NCI-H2029 treated with DMSO at 0.1 percent for 48 hours (cell line): ENCODE measurements around the gene TLR6.
A peak's percentile ranks its signal among the peaks of the same experiment; 100 is the strongest.

Source experiments
- DNase-seq: peaks from one replicate; lab custom pipeline; 2025; lab: John Stamatoyannopoulos, UW

TLR6 gene

GRCh38 chr4:38867478-38868058 is 11.0 kb upstream of the TLR6 start, which contains the start of gene FAM114A1:
Gene FAM114A1, plus strand, starts transcription at chr4:38867806. Its CDS starts 10,273 bp downstream, at chr4:38878079.
- no peak for DNase-seq

- DNase-seq: no peak
Observed at GRCh38 chr4:38866973-38867477, 10.4 kb upstream of the TLR6 start.

GRCh38 chr4:38865445-38865844 is 8.8 kb upstream of the TLR6 start:
- no peak for DNase-seq

GRCh38 chr4:38861791-38862190 is 5.2 kb upstream of the TLR6 start:
- DNase-seq: no peak

GRCh38 chr4:38860788-38861424 is 4.3 kb upstream of the TLR6 start:
- DNase-seq: no peak

GRCh38 chr4:38859501-38859900 is 2.9 kb upstream of the TLR6 start:
- no peak for DNase-seq

- no peak for DNase-seq
Observed at GRCh38 chr4:38858097-38858420, 1.4 kb upstream of the TLR6 start.

- no peak for DNase-seq
Observed at GRCh38 chr4:38857354-38858096, 908 bp upstream of the TLR6 start.

- DNase-seq: peak; percentile 59
Observed at GRCh38 chr4:38856046-38856445, 571 bp downstream of the TLR6 start.

GRCh38 chr4:38855466-38855865 is 1.2 kb downstream of the TLR6 start:
- DNase-seq: no peak

- no peak for DNase-seq
Observed at GRCh38 chr4:38846015-38846414, 10.6 kb downstream of the TLR6 start.

GRCh38 chr4:38842994-38843393 is 13.6 kb downstream of the TLR6 start:
- DNase-seq: peak; percentile 84

GRCh38 chr4:38837849-38838248 is 18.8 kb downstream of the TLR6 start:
- DNase-seq: no peak

- no peak for DNase-seq
Observed at GRCh38 chr4:38837334-38837733, 19.3 kb downstream of the TLR6 start.

- DNase-seq: no peak
Observed at GRCh38 chr4:38834570-38834969, 22.0 kb downstream of the TLR6 start.

GRCh38 chr4:38832624-38833528 is 23.7 kb downstream of the TLR6 start:
- DNase-seq: no peak

- DNase-seq: no peak
Observed at GRCh38 chr4:38832206-38832605, 24.4 kb downstream of the TLR6 start.

- no peak for DNase-seq
Observed at GRCh38 chr4:38831653-38832052, 25.0 kb downstream of the TLR6 start.

- DNase-seq: no peak
Observed at GRCh38 chr4:38829237-38829636, 27.4 kb downstream of the TLR6 start.

- no peak for DNase-seq
Observed at GRCh38 chr4:38823766-38824165, 32.9 kb downstream of the TLR6 start.

GRCh38 chr4:38822748-38823303 is 33.8 kb downstream of the TLR6 start:
- DNase-seq: no peak

GRCh38 chr4:38821739-38822138 is 34.9 kb downstream of the TLR6 start:
- DNase-seq: no peak
